ENCODE measurements around the gene MPG.
A peak's percentile ranks its signal among the peaks of the same experiment; 100 is the strongest.
"Not testable (repeated sequence)": the region's sequence is repeated elsewhere in the genome, so short reads cannot be mapped to it uniquely, and the experiment has no call there.

MPG gene, protein sequence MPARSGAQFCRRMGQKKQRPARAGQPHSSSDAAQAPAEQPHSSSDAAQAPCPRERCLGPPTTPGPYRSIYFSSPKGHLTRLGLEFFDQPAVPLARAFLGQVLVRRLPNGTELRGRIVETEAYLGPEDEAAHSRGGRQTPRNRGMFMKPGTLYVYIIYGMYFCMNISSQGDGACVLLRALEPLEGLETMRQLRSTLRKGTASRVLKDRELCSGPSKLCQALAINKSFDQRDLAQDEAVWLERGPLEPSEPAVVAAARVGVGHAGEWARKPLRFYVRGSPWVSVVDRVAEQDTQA

DNA sequence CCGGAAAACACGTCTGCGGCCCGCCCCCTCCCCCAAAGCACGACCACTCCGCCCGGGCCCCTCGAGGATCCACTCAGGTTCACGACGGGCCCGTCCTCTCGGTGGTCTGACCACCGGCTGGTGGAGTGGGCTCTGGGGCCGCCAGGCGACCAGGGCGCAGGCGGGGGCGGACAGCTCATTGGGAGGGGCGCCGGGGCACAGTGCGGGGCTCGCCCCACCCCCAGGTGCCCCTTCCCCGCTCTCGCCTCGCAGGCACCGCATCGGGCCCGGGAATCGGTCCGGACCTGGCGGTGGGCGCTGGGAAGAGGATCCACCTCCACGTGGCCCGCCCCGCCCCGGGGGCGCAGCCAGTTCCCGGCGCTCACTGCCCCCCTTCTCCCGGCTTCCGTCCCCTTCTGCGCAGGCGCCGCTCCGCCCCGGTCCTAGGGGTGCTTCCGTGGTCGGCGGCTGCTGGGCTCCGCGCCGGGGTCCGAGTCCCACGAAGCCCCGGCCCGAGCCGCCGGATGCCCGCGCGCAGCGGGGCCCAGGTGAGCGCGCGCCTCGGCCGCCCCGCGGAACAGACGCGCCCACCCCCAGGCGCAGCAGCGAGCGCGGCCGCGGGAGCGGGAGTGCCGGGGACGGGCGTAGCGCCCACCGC is at the start of gene MPG:
MPG (plus strand) TSS at position 419 of the 637 bp plus-strand sequence; CDS start at position 504, 85 bp downstream.
- H3K4me3 ChIP-seq (ENCODE audit: low read depth, low read length): peak within 1 kb of the TSS; percentile 77
- TF ChIP-seq, protein P1, sequence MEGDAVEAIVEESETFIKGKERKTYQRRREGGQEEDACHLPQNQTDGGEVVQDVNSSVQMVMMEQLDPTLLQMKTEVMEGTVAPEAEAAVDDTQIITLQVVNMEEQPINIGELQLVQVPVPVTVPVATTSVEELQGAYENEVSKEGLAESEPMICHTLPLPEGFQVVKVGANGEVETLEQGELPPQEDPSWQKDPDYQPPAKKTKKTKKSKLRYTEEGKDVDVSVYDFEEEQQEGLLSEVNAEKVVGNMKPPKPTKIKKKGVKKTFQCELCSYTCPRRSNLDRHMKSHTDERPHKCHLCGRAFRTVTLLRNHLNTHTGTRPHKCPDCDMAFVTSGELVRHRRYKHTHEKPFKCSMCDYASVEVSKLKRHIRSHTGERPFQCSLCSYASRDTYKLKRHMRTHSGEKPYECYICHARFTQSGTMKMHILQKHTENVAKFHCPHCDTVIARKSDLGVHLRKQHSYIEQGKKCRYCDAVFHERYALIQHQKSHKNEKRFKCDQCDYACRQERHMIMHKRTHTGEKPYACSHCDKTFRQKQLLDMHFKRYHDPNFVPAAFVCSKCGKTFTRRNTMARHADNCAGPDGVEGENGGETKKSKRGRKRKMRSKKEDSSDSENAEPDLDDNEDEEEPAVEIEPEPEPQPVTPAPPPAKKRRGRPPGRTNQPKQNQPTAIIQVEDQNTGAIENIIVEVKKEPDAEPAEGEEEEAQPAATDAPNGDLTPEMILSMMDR (IDR thresholded peaks at IDR 0.05; ENCODE audit: borderline replicate concordance, insufficient read depth, low read depth, low read length): no peak

DNA sequence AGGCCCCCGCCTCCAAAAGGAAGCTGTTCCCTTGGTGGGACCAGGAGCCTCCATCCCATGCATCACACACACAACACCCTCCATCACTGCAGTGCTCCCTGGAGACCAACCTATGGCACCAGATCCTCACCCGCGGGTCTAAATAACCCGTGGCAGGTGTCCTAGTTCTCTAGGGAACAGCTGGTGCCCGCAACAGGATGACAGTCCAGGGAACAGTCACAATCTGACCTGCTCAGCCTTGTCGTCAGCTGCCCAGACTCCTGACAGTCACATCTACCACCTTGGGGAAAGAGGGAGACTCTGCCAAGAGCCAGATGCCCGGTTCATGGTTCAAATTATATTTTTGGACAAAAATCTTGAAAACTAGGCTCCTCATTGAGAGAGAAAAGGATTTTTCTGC is 47.4 kb upstream of the MPG start:
- not testable (repeated sequence) for H3K4me3 ChIP-seq (ENCODE audit: low read depth, low read length)

DNA sequence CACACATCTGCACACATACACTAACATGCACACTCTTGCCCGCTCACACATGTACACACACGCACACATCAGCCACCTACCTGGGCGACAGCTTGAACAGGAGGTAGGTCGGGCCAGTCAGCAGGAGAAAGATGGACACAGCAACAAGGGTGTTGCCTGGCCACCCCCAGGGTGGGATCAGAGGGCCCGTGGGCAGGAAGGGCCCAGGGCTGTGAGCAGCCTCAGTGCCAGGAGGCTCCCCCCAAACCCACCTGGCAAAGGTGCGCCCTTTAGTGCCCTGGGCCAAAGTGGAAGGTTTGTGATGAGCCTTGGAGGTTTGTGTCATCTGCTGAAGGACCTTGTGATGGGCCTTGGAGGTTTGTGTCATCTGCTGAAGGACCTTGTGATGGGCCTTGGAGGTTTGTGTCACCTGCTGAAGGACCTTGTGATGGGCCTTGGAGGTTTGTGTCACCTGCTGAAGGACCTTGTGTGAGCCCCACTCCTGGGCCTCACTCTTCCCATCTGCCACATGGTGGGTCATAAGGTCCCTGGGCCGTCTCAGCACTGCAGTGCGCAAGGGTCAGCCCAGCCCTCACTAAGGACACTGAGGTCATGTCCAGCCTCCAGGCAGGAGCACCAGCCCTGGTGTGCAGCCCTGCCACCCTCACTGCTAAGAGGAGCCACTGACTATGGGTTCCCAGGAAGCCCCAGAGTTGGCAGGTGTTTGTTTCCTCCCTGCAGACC is 44.7 kb upstream of the MPG start:
- H3K4me3 ChIP-seq (ENCODE audit: low read depth, low read length): not testable (repeated sequence)

DNA sequence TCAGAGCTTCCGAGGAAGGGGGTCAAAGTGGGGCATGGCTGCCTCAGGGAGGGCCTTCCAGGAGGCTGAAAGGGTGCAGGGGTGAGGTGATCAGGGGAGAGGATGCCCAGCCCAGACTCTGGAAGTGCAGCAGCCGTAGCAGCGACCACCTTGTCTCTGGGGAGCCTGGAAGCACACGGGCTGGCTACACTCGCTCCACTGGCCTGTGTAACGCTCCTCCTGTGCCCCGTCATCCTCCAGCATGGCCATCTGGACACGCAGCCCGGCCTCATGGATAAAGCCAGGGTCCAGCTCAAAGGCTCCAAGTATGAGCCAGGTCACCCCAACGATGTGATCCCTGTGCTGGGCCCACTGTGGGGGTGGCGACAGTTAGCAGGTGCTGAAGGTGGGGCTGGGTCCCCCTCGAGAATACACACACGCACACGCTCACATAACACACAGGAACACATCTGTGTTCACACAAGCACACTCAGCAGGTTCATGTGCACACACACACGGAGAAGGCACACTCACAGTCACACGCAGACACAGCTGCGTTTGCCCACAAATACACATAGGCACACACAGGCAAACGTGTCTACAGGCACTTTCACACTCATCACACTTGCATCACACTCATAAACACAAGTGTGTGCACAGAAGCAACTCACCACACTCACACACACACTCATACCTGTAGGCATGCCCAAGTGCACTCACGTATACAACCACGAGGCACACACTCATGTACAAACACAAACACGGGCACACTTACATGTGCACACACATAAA is 44.0 kb upstream of the MPG start:
- no peak overlapping the region for H3K4me3 ChIP-seq (ENCODE audit: low read depth, low read length)
- TF ChIP-seq, protein P1 (IDR thresholded peaks at IDR 0.05; ENCODE audit: borderline replicate concordance, insufficient read depth, low read depth, low read length): no peak

DNA sequence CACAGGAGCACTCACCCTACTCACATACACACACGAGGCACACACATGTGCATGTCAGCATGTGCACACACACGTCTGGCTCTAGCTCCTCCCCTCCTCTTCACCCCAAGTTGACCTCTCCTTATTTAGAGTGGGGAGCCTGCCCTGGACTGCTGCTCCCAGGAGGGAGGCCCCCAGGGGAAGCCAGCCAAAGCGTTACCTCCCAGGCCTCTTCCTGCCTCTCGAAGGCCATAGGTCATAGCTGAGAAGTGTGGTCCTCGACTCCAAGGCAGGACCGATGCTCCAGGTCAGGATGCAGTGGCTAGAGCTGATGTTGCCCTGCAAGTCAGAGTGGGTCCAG is 43.4 kb upstream of the MPG start:
- TF ChIP-seq, protein P1 (IDR thresholded peaks at IDR 0.05; ENCODE audit: borderline replicate concordance, insufficient read depth, low read depth, low read length): no peak
- no peak overlapping the region for H3K4me3 ChIP-seq (ENCODE audit: low read depth, low read length)

DNA sequence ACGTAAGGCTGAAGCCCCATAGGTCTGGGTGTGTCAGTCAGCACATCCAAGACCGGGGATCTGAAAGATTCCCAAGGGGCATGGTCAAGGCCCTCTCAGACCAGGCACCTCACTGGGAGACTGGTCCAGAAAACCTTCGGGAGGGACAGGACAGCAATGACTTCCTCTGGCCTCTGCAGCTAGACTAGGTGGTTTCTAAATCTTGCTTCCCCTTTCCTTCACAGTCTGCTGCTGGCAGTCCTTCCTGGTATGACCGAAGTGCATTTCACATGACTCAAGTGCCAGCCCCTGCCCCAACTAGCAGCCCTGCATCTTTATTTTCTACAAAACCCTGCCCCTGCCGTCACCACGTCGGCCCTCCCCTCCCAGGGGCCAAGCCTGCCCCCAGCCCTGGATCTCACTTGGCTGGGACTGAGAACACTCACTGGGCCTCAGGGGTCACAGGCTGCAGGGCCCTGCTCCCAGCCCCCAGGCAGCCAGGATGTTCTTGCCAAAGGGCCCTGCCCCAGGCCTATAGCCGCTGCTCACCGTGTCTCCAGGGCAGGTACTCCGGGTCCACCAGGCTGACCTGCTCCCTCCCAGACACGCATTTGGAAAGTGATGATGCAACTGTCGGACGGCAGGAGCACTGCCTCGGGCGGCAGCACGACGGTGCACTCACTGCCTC is 42.9 kb upstream of the MPG start:
- H3K4me3 ChIP-seq (ENCODE audit: low read depth, low read length): no peak overlapping the region
- TF ChIP-seq, protein P1 (IDR thresholded peaks at IDR 0.05; ENCODE audit: borderline replicate concordance, insufficient read depth, low read depth, low read length): no peak

DNA sequence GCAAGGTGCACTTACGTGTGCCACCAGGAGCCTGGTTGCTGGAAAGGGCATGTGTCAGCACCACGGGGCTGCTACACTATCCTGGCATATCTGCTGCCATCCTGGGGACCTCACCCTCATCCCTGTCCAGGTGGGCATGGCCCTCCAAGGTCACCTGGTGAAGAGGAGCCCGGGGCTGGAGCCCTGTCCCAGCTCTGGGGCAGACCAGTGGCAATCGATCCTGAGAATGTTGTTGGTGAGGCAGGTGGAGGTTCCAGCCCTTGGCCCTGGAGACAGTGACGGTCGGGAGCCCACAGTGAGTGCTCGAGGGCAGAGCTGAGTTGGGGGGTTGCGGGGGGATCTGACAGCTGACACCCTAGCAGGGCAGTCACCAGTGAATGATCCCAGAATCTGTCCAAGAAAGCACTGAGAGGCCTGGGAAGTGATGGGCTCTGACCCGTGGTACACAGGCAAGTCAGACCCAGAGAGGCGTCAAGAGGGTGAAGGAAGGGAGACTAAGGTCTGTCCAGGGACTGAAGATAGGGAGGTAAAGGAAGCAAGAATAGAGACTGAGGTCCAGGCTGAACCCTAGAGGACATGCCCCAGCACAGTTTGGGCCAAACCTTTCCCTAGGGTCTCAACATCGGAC is 42.2 kb upstream of the MPG start:
- TF ChIP-seq, protein P1 (IDR thresholded peaks at IDR 0.05; ENCODE audit: borderline replicate concordance, insufficient read depth, low read depth, low read length): no peak
- no peak overlapping the region for H3K4me3 ChIP-seq (ENCODE audit: low read depth, low read length)
